Measurements from ENCODE around the gene SDR9C7.

- TF ChIP-seq CTCF (IDR thresholded peaks at IDR 0.05 in 2 of 3, conservative IDR thresholded peaks at IDR 0.05 in 1 of 3; ENCODE audit: borderline replicate concordance in 1 of 3, insufficient read depth in 1 of 3, low read depth in 2 of 3, low read length in 2 of 3) (no peak), REST (IDR thresholded peaks at IDR 0.05; ENCODE audit: low read depth) (no peak), POLR2AphosphoS5 (IDR thresholded peaks at IDR 0.05; ENCODE audit: low read depth, low read length) (no peak), YY1 (IDR thresholded peaks at IDR 0.05; ENCODE audit: extremely low read depth, insufficient replicate concordance, low read depth, low read length) (no peak), EZH2 (IDR thresholded peaks at IDR 0.05) (no peak), POLR2A (IDR thresholded peaks at IDR 0.05; ENCODE audit: borderline replicate concordance, extremely low read depth, insufficient read depth, insufficient read length) (no peak), MAX (IDR thresholded peaks at IDR 0.05) (no peak), RAD21 (IDR thresholded peaks at IDR 0.05; ENCODE audit: low read depth) (no peak), ZBTB33 (IDR thresholded peaks at IDR 0.05; ENCODE audit: extremely low read depth, insufficient replicate concordance, low read length) (no peak), SIN3A (IDR thresholded peaks at IDR 0.05; ENCODE audit: low read depth) (no peak), EGR1 (IDR thresholded peaks at IDR 0.05; ENCODE audit: low read depth) (no peak), TCF7L2 (IDR thresholded peaks at IDR 0.05; ENCODE audit: borderline replicate concordance, extremely low read depth, insufficient read depth, insufficient read length) (no peak), EZH2phosphoT487 (IDR thresholded peaks at IDR 0.05; ENCODE audit: borderline replicate concordance) (no peak)
These were observed 56.2 kb downstream of the SDR9C7 start for GRCh38 chr12:56878010-56878339.
